ENCODE measurements around the gene SCN5A. TPM values are rescaled to one million over a fixed set of nuclear protein-coding genes. Genes with fewer than 3 reads are reported as not detected.

Gene SCN5A
- total RNA-seq, 4 donors from 2014 or later: 0.42 to 1.3 (median 0.77) TPM

DNA sequence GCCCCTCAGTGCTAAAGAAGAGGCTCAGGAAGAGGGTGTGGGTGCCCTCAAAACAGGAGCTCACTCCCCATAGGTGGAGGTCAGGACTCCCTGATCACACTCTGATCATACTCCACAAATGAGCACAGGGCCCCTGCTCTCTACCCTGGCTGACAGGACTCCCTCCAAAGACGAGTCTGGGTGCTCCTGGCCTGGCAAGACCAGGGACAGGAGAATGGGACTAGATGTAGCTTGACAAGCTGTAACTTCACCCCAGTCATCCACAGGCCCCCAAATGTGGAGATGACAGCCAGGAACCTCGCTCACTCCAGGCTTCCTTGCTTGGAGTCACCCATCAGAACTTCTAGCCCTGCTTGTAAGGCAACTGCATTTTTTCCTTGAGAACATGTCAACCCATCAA, 11.1 kb downstream of the SCN5A start:
- Histone ChIP-seq H3K27ac (replicated peaks in 1 of 4) (no peak overlapping the region), H3K36me3 (no peaks in the 10 kb centered on the region), H3K4me1 (peaks cover 0 to 21% (median 0%) of the 10 kb centered on the region in 4 donors), H3K9me3 (no peaks in the 10 kb centered on the region), H3K4me3 (no peak overlapping the region), H3K27me3 (peaks cover 0 to 37% (median 3%) of the 10 kb centered on the region in 4 donors)
- WGBS: 90% methylated on average over 1 of the region's 2 CpGs
- intact Hi-C loops (cut with DNase I): no loop called here
- TF ChIP-seq POLR2A (IDR thresholded peaks at IDR 0.05; ENCODE audit: low read depth) (no peak), POLR2AphosphoS5 (IDR thresholded peaks at IDR 0.05) (no peak), EP300 (IDR thresholded peaks at IDR 0.05) (no peak)
- TF ChIP-seq, protein P1, sequence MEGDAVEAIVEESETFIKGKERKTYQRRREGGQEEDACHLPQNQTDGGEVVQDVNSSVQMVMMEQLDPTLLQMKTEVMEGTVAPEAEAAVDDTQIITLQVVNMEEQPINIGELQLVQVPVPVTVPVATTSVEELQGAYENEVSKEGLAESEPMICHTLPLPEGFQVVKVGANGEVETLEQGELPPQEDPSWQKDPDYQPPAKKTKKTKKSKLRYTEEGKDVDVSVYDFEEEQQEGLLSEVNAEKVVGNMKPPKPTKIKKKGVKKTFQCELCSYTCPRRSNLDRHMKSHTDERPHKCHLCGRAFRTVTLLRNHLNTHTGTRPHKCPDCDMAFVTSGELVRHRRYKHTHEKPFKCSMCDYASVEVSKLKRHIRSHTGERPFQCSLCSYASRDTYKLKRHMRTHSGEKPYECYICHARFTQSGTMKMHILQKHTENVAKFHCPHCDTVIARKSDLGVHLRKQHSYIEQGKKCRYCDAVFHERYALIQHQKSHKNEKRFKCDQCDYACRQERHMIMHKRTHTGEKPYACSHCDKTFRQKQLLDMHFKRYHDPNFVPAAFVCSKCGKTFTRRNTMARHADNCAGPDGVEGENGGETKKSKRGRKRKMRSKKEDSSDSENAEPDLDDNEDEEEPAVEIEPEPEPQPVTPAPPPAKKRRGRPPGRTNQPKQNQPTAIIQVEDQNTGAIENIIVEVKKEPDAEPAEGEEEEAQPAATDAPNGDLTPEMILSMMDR (IDR thresholded peaks at IDR 0.05): no peak
- no peak for DNase-seq (ENCODE audit: extremely low spot score)

DNA sequence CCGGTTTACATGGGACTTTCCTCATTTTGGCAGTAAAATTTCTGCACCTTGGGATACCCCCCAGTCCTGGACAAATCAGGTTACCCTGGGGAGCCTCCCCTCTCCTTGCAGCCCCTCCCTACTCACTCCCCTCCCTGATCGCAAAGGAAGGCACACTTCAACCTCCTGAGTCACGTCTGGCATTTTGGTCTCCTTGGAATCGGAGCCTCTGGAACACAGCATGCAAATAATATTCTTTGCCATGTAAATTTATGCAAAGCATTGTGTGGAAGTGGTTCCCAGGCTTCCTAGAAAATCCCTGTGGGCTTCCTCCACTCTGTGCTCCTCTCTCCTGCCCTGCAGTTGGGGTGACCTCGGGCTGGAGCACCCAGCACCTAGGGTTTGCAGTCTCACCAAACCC, 11.6 kb downstream of the SCN5A start:
- Histone ChIP-seq H3K4me3 (no peak overlapping the region), H3K27me3 (peaks cover 0 to 33% (median 3%) of the 10 kb centered on the region in 4 donors), H3K36me3 (peaks cover 0 to 1% (median 0%) of the 10 kb centered on the region in 4 donors), H3K9me3 (no peaks in the 10 kb centered on the region), H3K4me1 (peaks cover 0 to 22% (median 0%) of the 10 kb centered on the region in 4 donors), H3K27ac (replicated peaks in 1 of 4) (no peak overlapping the region)
- no peak for TF ChIP-seq POLR2A (IDR thresholded peaks at IDR 0.05; ENCODE audit: low read depth)
- no peak for TF ChIP-seq EP300 (IDR thresholded peaks at IDR 0.05)
- no peak for TF ChIP-seq POLR2AphosphoS5 (IDR thresholded peaks at IDR 0.05)
- TF ChIP-seq, protein P1 (IDR thresholded peaks at IDR 0.05): no peak
- 59% methylated on average over 5 of the region's 5 CpGs for WGBS
- intact Hi-C loops (cut with DNase I): no loop called here
- no peak for DNase-seq (ENCODE audit: extremely low spot score)

DNA sequence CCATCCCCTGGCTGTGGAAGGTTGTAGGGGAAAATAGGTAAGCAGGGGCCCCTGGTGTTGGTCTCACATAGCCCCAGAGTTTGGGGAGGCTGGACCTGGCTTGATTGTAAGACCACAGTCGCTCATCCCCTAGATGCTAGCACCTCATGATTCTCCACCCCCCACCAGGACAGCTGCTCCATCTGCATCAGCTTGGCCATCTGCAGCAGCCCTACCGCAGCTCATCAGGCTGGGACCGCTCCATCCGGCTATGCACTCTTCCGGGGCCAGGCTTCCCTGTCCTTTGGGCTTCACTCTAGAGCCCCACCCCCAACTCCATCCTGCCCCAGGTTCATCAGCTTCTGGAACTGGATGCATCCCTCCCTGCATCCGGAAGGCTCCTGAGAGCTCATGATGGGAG, 12.6 kb downstream of the SCN5A start:
- intact Hi-C loops (cut with DNase I): no loop called here
- Histone ChIP-seq H3K27ac (replicated peaks in 1 of 4) (no peak overlapping the region), H3K4me1 (peaks cover 0 to 23% (median 0%) of the 10 kb centered on the region in 4 donors), H3K27me3 (peaks cover 0 to 31% (median 3%) of the 10 kb centered on the region in 4 donors), H3K4me3 (no peak overlapping the region), H3K9me3 (no peaks in the 10 kb centered on the region), H3K36me3 (peaks cover 0 to 4% (median 0%) of the 10 kb centered on the region in 4 donors)
- WGBS: 81% methylated on average over 6 of the region's 6 CpGs
- TF ChIP-seq, protein P1 (IDR thresholded peaks at IDR 0.05): no peak
- TF ChIP-seq POLR2A (IDR thresholded peaks at IDR 0.05; ENCODE audit: low read depth) (no peak), POLR2AphosphoS5 (IDR thresholded peaks at IDR 0.05) (no peak), EP300 (IDR thresholded peaks at IDR 0.05) (no peak)
- no peak for DNase-seq (ENCODE audit: extremely low spot score)

DNA sequence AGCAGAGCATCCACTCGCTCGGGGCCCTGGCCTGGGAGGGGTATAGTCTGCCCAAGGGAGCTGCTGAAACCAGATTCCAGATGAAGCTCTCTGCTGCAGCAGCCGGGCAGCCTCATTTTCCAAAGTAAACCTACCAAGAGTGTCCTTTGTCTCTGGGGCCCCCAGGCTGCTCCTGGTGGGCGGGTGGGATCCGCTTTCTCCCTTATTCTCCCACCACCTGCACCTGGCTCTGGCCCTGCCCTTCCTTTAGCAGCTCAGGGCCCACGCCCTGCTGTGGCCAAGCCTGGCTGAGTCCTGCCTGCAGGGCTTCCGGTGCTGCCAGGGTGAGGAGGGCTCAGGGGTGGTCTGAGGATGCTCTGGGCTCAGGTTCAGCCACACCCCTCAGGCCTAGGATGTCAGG, 13.0 kb downstream of the SCN5A start:
- TF ChIP-seq EP300 (IDR thresholded peaks at IDR 0.05): no peak
- no peak for TF ChIP-seq POLR2A (IDR thresholded peaks at IDR 0.05; ENCODE audit: low read depth)
- TF ChIP-seq POLR2AphosphoS5 (IDR thresholded peaks at IDR 0.05): no peak
- TF ChIP-seq, protein P1 (IDR thresholded peaks at IDR 0.05): no peak
- H3K4me1 ChIP-seq: peaks cover 0 to 23% (median 0%) of the 10 kb centered on the region in 4 donors
- peaks cover 0 to 31% (median under 1%) of the 10 kb centered on the region in 4 donors for H3K27me3 ChIP-seq
- intact Hi-C loops (cut with DNase I): no loop called here
- no peak for DNase-seq (ENCODE audit: extremely low spot score)
- H3K36me3 ChIP-seq: peaks cover 0 to 4% (median 0%) of the 10 kb centered on the region in 4 donors
- no peak overlapping the region for H3K27ac ChIP-seq (replicated peaks in 1 of 4)
- H3K9me3 ChIP-seq: no peaks in the 10 kb centered on the region
- no peak overlapping the region for H3K4me3 ChIP-seq
- 68% methylated on average over 5 of the region's 7 CpGs for WGBS

DNA sequence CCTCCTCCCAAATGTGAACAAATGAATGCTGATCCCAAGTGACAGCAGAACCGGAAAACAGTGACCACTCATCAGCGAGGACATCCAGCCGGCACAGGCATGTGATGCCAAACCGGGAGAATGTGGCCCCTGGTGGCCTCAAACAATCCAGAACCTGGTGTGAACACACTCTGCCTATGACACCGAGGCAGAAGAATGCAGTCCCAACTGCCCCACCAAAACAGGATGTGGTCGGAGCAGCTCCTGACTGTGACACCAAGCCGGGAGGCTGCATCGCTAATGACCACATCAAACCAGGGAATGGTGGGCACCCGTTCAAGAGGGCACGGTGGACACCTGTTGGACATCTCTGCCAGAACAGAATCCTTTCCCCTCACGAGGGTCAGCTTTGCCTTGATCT, 15.4 kb downstream of the SCN5A start:
- H3K4me1 ChIP-seq: peaks cover 0 to 28% (median 0%) of the 10 kb centered on the region in 4 donors
- DNase-seq (ENCODE audit: extremely low spot score): no peak
- no peaks in the 10 kb centered on the region for H3K9me3 ChIP-seq
- H3K4me3 ChIP-seq: no peak overlapping the region
- H3K27ac ChIP-seq (replicated peaks in 1 of 4): no peak overlapping the region
- TF ChIP-seq POLR2AphosphoS5 (IDR thresholded peaks at IDR 0.05): no peak
- TF ChIP-seq POLR2A (IDR thresholded peaks at IDR 0.05; ENCODE audit: low read depth): no peak
- 62% methylated on average over 6 of the region's 11 CpGs for WGBS
- intact Hi-C loops (cut with DNase I): no loop called here
- peaks cover 0 to 11% (median 0%) of the 10 kb centered on the region in 4 donors for H3K36me3 ChIP-seq
- peaks cover 0 to 29% (median 0%) of the 10 kb centered on the region in 4 donors for H3K27me3 ChIP-seq
